EH (cell line): ENCODE measurements around the gene DDI2.

Experiments
- DNase-seq: peaks from one replicate; pipeline ENCODE4 v3.0.0-alpha.2; 2015; ENCODE audit warnings: low read depth

Gene DDI2

GRCh38 chr1:15702722-15703550 is 85.7 kb downstream of the DDI2 start:
- DNase-seq, result peak; percentile 24

GRCh38 chr1:15703562-15703961 is 86.3 kb downstream of the DDI2 start:
- DNase-seq, result peak; percentile 92

GRCh38 chr1:15704526-15705183 is 87.4 kb downstream of the DDI2 start:
- DNase-seq, result no peak

GRCh38 chr1:15705184-15705566 is 87.9 kb downstream of the DDI2 start:
- no peak for DNase-seq

- DNase-seq, result no peak
Measured at GRCh38 chr1:15706751-15707150, 89.5 kb downstream of the DDI2 start.

- no peak for DNase-seq
Measured at GRCh38 chr1:15707239-15707925, 90.1 kb downstream of the DDI2 start.

GRCh38 chr1:15708486-15709137 is 91.4 kb downstream of the DDI2 start:
- DNase-seq, result no peak

GRCh38 chr1:15709226-15709625 is 92.0 kb downstream of the DDI2 start:
- no peak for DNase-seq

GRCh38 chr1:15712168-15712567 is 94.9 kb downstream of the DDI2 start:
- DNase-seq, result no peak

GRCh38 chr1:15714406-15715136 is 97.3 kb downstream of the DDI2 start:
- DNase-seq, result peak; percentile 73

GRCh38 chr1:15717418-15718125 is 100.3 kb downstream of the DDI2 start:
- no peak for DNase-seq

GRCh38 chr1:15718199-15718601 is 100.9 kb downstream of the DDI2 start:
- DNase-seq, result no peak
